ENCODE results near the gene TSPAN16. TPM values are rescaled to one million over a fixed set of nuclear protein-coding genes. Genes with fewer than 3 reads are reported as not detected.

Gene TSPAN16
- total and polyA plus RNA-seq, 2 donors (not counting 3 experiments of a cell fraction or from before 2014, with no cell fraction given) = not detected

- ChIA-PET CTCF (interaction anchor here (1.3 kb wide), 1 partner anchor 47 kb away, joined by 3 read pairs; no protein-coding TSS in a partner anchor), POLR2A (no interaction called here)
- FAIRE-seq (no peak), DNase-seq (ENCODE audit: low read depth, low spot score) (no peak)
- peaks cover 13 to 42% of the 10 kb centered on the region in 2 experiments for H3K36me3 ChIP-seq (ENCODE audit: control insufficient read depth in 2 of 2, extremely low read depth in 1 of 2, insufficient read depth in 2 of 2, low read length in 2 of 2)
- H3K9me3 ChIP-seq (replicated peaks; ENCODE audit: control insufficient read depth, insufficient read depth, low read length) = no peaks in the 10 kb centered on the region
- H2AFZ ChIP-seq (ENCODE audit: low read depth, low read length) = no peak overlapping the region
- no peak overlapping the region for H3K4me2 ChIP-seq (ENCODE audit: insufficient read depth, low read length)
- H3K9ac ChIP-seq (replicated peaks; ENCODE audit: extremely low read depth, insufficient read depth, low read length) = no peak overlapping the region
- intact Hi-C loops (cut with micrococcal nuclease) = no loop called here
- peaks cover 13% of the 10 kb centered on the region for H3K4me1 ChIP-seq (ENCODE audit: control insufficient read depth, extremely low read depth, insufficient read depth, low read length)
- dilution Hi-C loops (cut with MboI; ENCODE audit: extremely low pct_ligation_motif_present, low sequenced_read_pairs) = no loop called here
- H3K27ac ChIP-seq (ENCODE audit: insufficient read depth, low read depth, low read length) = no peak overlapping the region
- no peak for TF ChIP-seq POLR2AphosphoS5 (IDR thresholded peaks at IDR 0.05; ENCODE audit: insufficient read depth, low read depth, low read length)
- no peak for TF ChIP-seq CTCF (IDR thresholded peaks at IDR 0.05; ENCODE audit: extremely low read depth in 1 of 2, insufficient read depth in 1 of 2, low read depth in 1 of 2, low read length in 2 of 2)
- TF ChIP-seq POLR2A (IDR thresholded peaks at IDR 0.05; ENCODE audit: low read depth, low read length) = no peak
- no peak for TF ChIP-seq JUN (IDR thresholded peaks at IDR 0.05; ENCODE audit: borderline replicate concordance, insufficient read depth, insufficient read length, low read depth)
- TF ChIP-seq GATA2 (IDR thresholded peaks at IDR 0.05; ENCODE audit: insufficient read depth, insufficient read length, low read depth, low read length) = no peak
- TF ChIP-seq EZH2 (IDR thresholded peaks at IDR 0.05; ENCODE audit: borderline replicate concordance, low read depth, low read length, severe bottlenecking) = no peak
- no peak for TF ChIP-seq MYC (IDR thresholded peaks at IDR 0.05; ENCODE audit: low read depth, low read length)
- no peak for TF ChIP-seq FOS (IDR thresholded peaks at IDR 0.05; ENCODE audit: borderline replicate concordance, insufficient read depth, low read length)
- TF ChIP-seq MAX (IDR thresholded peaks at IDR 0.05; ENCODE audit: insufficient read depth, insufficient read length) = no peak
- H3K4me3 ChIP-seq (replicated peaks in 1 of 3; ENCODE audit: insufficient read depth in 1 of 3, low read depth in 1 of 3, low read length in 3 of 3) = no peak overlapping the region
- BruUV-seq (replicated peaks) = no TSS peak
- H3K9me1 ChIP-seq (replicated peaks; ENCODE audit: control insufficient read depth, extremely low read depth, insufficient read depth, low read length) = no peaks in the 10 kb centered on the region
- no peaks in the 10 kb centered on the region for H4K20me1 ChIP-seq (replicated peaks; ENCODE audit: control insufficient read depth, extremely low read depth, insufficient read depth, low read length)
- H3K27me3 ChIP-seq (ENCODE audit: control insufficient read depth in 2 of 2, insufficient read depth in 2 of 2, low read length in 2 of 2) = no peaks in the 10 kb centered on the region
- no peaks in the 10 kb centered on the region for H3K79me2 ChIP-seq (ENCODE audit: control insufficient read depth, insufficient read depth, low read length)
These were observed 48.6 kb upstream of the TSPAN16 start for GRCh38 chr19:11247391-11247790.
